Endothelial cell of umbilical vein (primary cell): ENCODE results near the gene ZFR2. TPM values are rescaled to one million over a fixed set of nuclear protein-coding genes. Genes with fewer than 3 reads are reported as not detected.

Experiments
- BruUV-seq: library from RNA; stranded (reverse); fragments of 400-500 nt; replicated peaks from 2 replicates; lab custom pipeline; 2021; lab: Mats Ljungman, UMichigan
- CTCF ChIA-PET: fragments of 300-600, 350-600 bp; sonication (Branson Sonifier 250); formaldehyde crosslinking; loops from one replicate; lab custom pipeline; 2021; ENCODE audit warnings: antibody characterized with exemption, inconsistent platforms; lab: Charles Lee
- POLR2A ChIA-PET: fragments of 300-600, 350-600 bp; sonication (Branson Sonifier 250); formaldehyde crosslinking; loops from one replicate; lab custom pipeline; 2021; ENCODE audit warnings: antibody characterized with exemption, inconsistent platforms; lab: Charles Lee
- DNase-seq: peaks from one replicate; pipeline ENCODE4 v3.0.0-alpha.2; 2011; ENCODE audit warnings: low read depth, low spot score
- FAIRE-seq: peaks from 2 replicates; lab custom pipeline; 2011; peaks lifted over from hg19 to GRCh38; lab: Jason Lieb, UNC
- H2AFZ ChIP-seq: 2 replicates; pipeline ENCODE4 v1.6.0; 2012; ENCODE audit warnings: low read depth, low read length, control low read depth, inconsistent platforms
- H3K27ac ChIP-seq: 2 replicates; pipeline ENCODE4 v1.5.1; 2011; ENCODE audit warnings: low read depth, mild to moderate bottlenecking, control low read depth, low read length, moderate library complexity; ENCODE audit not compliant: insufficient read depth
- H3K27me3 ChIP-seq, 2 experiments: 2 replicates each; pipeline versions ENCODE4 v1.6.0 to v1.6.1; 2011; ENCODE audit warnings: low read length in 2 of 2, mixed read lengths in 1 of 2; ENCODE audit not compliant: control insufficient read depth in 2 of 2, insufficient read depth in 2 of 2
- H3K36me3 ChIP-seq, 2 experiments: 2 replicates in 1 of 2; 3 replicates in 1 of 2; pipeline ENCODE4 v1.5.1; 2011; ENCODE audit warnings: low read length in 2 of 2, mild to moderate bottlenecking in 1 of 2, moderate library complexity in 1 of 2; ENCODE audit not compliant: control insufficient read depth in 2 of 2, insufficient read depth in 2 of 2; ENCODE audit errors: extremely low read depth in 1 of 2
- H3K4me1 ChIP-seq: 3 replicates; pipeline ENCODE4 v1.5.1; 2011; ENCODE audit warnings: mild to moderate bottlenecking, low read length; ENCODE audit not compliant: control insufficient read depth, insufficient read depth; ENCODE audit errors: extremely low read depth
- H3K4me2 ChIP-seq: 2 replicates; pipeline ENCODE4 v1.6.1; 2011; ENCODE audit warnings: low read length, control low read depth, mixed read lengths; ENCODE audit not compliant: insufficient read depth
- H3K4me3 ChIP-seq, 3 experiments: fragments of 200-600 bp in 1 of 3; sonication (generic), shearing (Covaris generic) in 1 of 3; replicated peaks in 1 of 3; 2 replicates each; pipeline ENCODE4 v1.5.1; 2011 to 2016; ENCODE audit warnings: control low read depth in 3 of 3, low read length in 3 of 3, mild to moderate bottlenecking in 2 of 3, inconsistent platforms in 1 of 3, low read depth in 1 of 3, moderate library complexity in 1 of 3; ENCODE audit not compliant: insufficient read depth in 1 of 3
- H3K79me2 ChIP-seq: 2 replicates; pipeline ENCODE4 v1.6.0; 2012; ENCODE audit warnings: low read length, inconsistent platforms; ENCODE audit not compliant: control insufficient read depth, insufficient read depth
- H3K9ac ChIP-seq: replicated peaks from 2 replicates; pipeline ENCODE3; 2011; ENCODE audit warnings: low read length, control low read depth; ENCODE audit not compliant: insufficient read depth; ENCODE audit errors: extremely low read depth
- H3K9me1 ChIP-seq: replicated peaks from 3 replicates; pipeline ENCODE4 v1.6.0; 2011; ENCODE audit warnings: mild to moderate bottlenecking, low read length; ENCODE audit not compliant: control insufficient read depth, insufficient read depth; ENCODE audit errors: extremely low read depth
- H3K9me3 ChIP-seq: replicated peaks from 2 replicates; pipeline ENCODE4 v1.5.1; 2012; ENCODE audit warnings: low read length, inconsistent platforms; ENCODE audit not compliant: control insufficient read depth, insufficient read depth
- H4K20me1 ChIP-seq: replicated peaks from 2 replicates; pipeline ENCODE3; 2011; ENCODE audit warnings: mild to moderate bottlenecking, low read length; ENCODE audit not compliant: control insufficient read depth, insufficient read depth; ENCODE audit errors: extremely low read depth
- EZH2 ChIP-seq: IDR thresholded peaks from 2 replicates; pipeline ENCODE4 v1.6.1; 2012; ENCODE audit warnings: borderline replicate concordance, low read depth, mild to moderate bottlenecking, moderate library complexity, low read length, inconsistent platforms; ENCODE audit not compliant: severe bottlenecking
- FOS ChIP-seq: IDR thresholded peaks from 2 replicates; pipeline ENCODE4 v1.6.1; 2011; ENCODE audit warnings: mild to moderate bottlenecking, low read length, moderate library complexity, borderline replicate concordance; ENCODE audit not compliant: insufficient read depth
- MAX ChIP-seq: IDR thresholded peaks from 2 replicates; pipeline ENCODE4 v1.6.1; 2011; ENCODE audit not compliant: insufficient read depth, insufficient read length
- MYC ChIP-seq: IDR thresholded peaks from one replicate; pipeline ENCODE4 v1.6.1; 2011; ENCODE audit warnings: mild to moderate bottlenecking, low read depth, low read length
- POLR2A ChIP-seq: IDR thresholded peaks from 2 replicates; pipeline ENCODE4 v1.6.1; 2012; ENCODE audit warnings: low read depth, mild to moderate bottlenecking, control low read depth, low read length
- POLR2AphosphoS5 ChIP-seq: IDR thresholded peaks from 2 replicates; pipeline ENCODE4 v1.6.1; 2012; ENCODE audit warnings: low read depth, mild to moderate bottlenecking, control low read depth, low read length, moderate library complexity; ENCODE audit not compliant: insufficient read depth
- dilution Hi-C: fragments of 300-500 bp; cut with MboI; formaldehyde crosslinking; loops from one replicate; pipeline ENCODE4 v1.15.0; 2019; ENCODE audit warnings: low sequenced_read_pairs; ENCODE audit not compliant: extremely low pct_ligation_motif_present
- intact Hi-C: fragments of 100-400 bp; cut with micrococcal nuclease; formaldehyde crosslinking; loops from one replicate; pipeline ENCODE4 v1.10.0; 2022
- polyA plus RNA-seq, 4 experiments: library from polyadenylated mRNA; depleted of rRNA in 3 of 4; stranded (reverse) in 3 of 4; unstranded in 1 of 4; fragments of >200 nt; gene quantifications; 2 replicates each; pipeline versions ENCODE4 v1.2.1 to v1.2.3, GENCODE V29; 2011 to 2012; ENCODE audit warnings: missing spikeins in 1 of 4
- total RNA-seq: library from RNA; stranded (reverse); gene quantifications from 2 replicates; pipeline ENCODE4 v1.2.3, GENCODE V29; 2021

ZFR2 gene
- total and polyA plus RNA-seq, 2 donors (not counting 3 experiments of a cell fraction or from before 2014, with no cell fraction given): not detected

- DNase-seq: no peak
- Histone ChIP-seq H3K36me3 (no peaks in the 10 kb centered on the region), H2AFZ (no peak overlapping the region), H3K4me1 (no peaks in the 10 kb centered on the region), H3K9ac (no peak overlapping the region), H3K27ac (no peak overlapping the region), H3K4me2 (no peak overlapping the region), H3K9me1 (no peaks in the 10 kb centered on the region), H3K4me3 (no peak overlapping the region), H3K27me3 (no peaks in the 10 kb centered on the region), H3K9me3 (no peaks in the 10 kb centered on the region), H3K79me2 (no peaks in the 10 kb centered on the region), H4K20me1 (no peaks in the 10 kb centered on the region)
- FAIRE-seq: no peak
- TF ChIP-seq EZH2: no peak
- no peak for TF ChIP-seq FOS
- intact Hi-C loops (no loop called here), dilution Hi-C loops (no loop called here)
- no TSS peak for BruUV-seq
- CTCF ChIA-PET: interaction anchor here (3.8 kb wide), 1 partner anchor 8 kb away, joined by 22 read pairs; no protein-coding TSS in a partner anchor
- POLR2A ChIA-PET: no interaction called here
Observed at GRCh38 chr19:3813473-3814392, 55.1 kb downstream of the ZFR2 start.

GRCh38 chr19:3810708-3811355, 58.0 kb downstream of the ZFR2 start:
- intact Hi-C loops: no loop called here
- BruUV-seq: no TSS peak
- CTCF ChIA-PET: interaction anchor here (3.8 kb wide), 1 partner anchor 11 kb away, joined by 22 read pairs; no protein-coding TSS in a partner anchor

More at GRCh38 chr19:3810708-3811355, 58.0 kb downstream of the ZFR2 start:
- H3K4me3 ChIP-seq: no peak overlapping the region
- POLR2A ChIA-PET: no interaction called here
- H3K27me3 ChIP-seq: no peaks in the 10 kb centered on the region
- H3K36me3 ChIP-seq: no peaks in the 10 kb centered on the region
- H3K79me2 ChIP-seq: no peaks in the 10 kb centered on the region
- no peak for DNase-seq
- FAIRE-seq: no peak
- no peak for TF ChIP-seq MYC
- no peak for TF ChIP-seq POLR2A
- no peak for TF ChIP-seq FOS
- TF ChIP-seq MAX: no peak
- no peak for TF ChIP-seq POLR2AphosphoS5
- H3K27ac ChIP-seq: no peak overlapping the region
- H2AFZ ChIP-seq: no peak overlapping the region
- H3K4me1 ChIP-seq: no peaks in the 10 kb centered on the region
- H3K9me1 ChIP-seq: no peaks in the 10 kb centered on the region
- dilution Hi-C loops: no loop called here
- no peak overlapping the region for H3K9ac ChIP-seq
- H3K9me3 ChIP-seq: no peaks in the 10 kb centered on the region
- H4K20me1 ChIP-seq: no peaks in the 10 kb centered on the region
- H3K4me2 ChIP-seq: no peak overlapping the region
